Measurements from ENCODE around the gene DHX16. TPM values are rescaled to one million over a fixed set of nuclear protein-coding genes. Genes with fewer than 3 reads are reported as not detected.
"Not testable (repeated sequence)": the region's sequence is repeated elsewhere in the genome, so short reads cannot be mapped to it uniquely, and the experiment has no call there.

Gene DHX16
- total and polyA plus RNA-seq, 8 donors, result 10.9 to 44.4 (median 14.6) TPM

DNA sequence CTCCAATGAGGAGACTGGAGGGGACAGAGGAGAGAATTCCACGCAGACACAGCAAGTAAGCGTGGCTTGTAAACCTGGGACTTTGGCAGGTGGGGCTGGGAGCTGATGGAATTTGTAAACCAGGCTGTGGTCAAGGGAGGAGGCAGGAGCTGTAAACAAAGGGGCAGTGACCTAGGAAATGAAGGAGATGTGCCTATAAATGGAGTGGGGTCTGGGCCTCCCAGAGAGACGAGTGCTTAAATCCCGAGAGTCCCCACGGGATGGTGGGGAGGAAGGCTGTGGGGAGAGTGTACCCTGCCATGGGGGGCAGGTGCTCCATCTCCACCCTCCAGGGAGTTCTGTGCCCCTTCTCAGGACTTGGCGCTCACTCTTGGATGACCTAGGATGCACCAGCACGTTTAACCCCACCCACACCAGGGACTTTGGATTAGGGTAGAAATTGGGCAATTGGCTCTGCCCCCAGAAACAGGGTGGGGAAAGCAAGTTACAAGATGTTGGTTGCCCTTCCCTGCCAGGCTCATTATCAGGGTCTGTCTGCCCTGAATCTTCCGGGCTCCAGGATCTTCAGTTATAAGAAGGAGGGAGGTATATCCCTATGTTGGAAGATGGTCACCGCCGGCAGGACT lies 4.0 kb upstream of the DHX16 start:
- WGBS, 2 donors, result 81 to 82% methylated on average over 10 of the region's 10 CpGs
- Histone ChIP-seq H3K27me3 (no peaks in the 10 kb centered on the region), H3K9me3 (no peaks in the 10 kb centered on the region), H3K27ac (no peak overlapping the region), H3K4me3 (no peak overlapping the region), H3K36me3 (peaks cover 0 to 8% (median 0%) of the 10 kb centered on the region in 3 donors), H3K4me1 (peaks cover under 1 to 4% (median 3%) of the 10 kb centered on the region in 3 donors)
- ATAC-seq, result no peak
- TF ChIP-seq, protein P1, sequence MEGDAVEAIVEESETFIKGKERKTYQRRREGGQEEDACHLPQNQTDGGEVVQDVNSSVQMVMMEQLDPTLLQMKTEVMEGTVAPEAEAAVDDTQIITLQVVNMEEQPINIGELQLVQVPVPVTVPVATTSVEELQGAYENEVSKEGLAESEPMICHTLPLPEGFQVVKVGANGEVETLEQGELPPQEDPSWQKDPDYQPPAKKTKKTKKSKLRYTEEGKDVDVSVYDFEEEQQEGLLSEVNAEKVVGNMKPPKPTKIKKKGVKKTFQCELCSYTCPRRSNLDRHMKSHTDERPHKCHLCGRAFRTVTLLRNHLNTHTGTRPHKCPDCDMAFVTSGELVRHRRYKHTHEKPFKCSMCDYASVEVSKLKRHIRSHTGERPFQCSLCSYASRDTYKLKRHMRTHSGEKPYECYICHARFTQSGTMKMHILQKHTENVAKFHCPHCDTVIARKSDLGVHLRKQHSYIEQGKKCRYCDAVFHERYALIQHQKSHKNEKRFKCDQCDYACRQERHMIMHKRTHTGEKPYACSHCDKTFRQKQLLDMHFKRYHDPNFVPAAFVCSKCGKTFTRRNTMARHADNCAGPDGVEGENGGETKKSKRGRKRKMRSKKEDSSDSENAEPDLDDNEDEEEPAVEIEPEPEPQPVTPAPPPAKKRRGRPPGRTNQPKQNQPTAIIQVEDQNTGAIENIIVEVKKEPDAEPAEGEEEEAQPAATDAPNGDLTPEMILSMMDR (IDR thresholded peaks at IDR 0.05), result no peak
- DNase-seq, result peak in 1 of 6 donors; percentile 29
- no peak for FAIRE-seq
- intact Hi-C loops (cut with DNase I), result no loop called here

DNA sequence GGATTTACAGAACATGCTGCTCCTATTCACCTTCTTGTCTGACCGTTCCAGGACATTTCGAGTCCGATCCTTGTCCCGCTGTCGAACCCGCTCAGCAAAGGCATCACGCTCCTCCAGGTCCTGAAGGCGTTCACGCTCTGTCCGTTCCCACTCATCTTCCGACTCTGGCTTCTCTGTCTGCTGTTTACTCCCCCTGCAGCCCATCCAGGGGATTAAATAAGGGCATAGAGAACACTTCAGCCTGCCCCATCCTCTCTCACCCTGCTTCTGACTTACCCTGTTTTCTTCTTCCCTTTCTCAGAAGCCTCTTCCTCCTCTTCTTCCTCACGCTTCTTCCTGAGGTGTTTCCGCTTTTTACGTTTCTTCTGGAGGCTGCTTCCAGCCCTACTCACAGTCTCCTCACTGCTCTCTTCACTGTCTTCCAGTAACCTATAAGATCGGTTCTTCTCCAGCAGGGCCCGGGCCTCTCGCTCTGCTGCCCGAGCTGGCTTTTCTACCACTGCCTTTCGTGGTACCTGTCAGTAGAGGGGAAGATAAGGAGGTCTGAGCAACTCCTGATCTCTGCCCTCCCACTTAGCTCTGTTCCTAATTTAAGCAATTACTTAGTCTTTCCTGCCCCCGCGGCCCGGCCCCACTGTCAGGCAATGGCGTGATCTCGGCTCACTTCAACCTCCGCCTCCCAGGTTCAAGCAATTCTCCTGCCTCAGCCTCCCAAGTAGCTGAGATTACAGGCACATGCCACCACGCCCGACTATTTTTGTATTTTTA lies 1.9 kb downstream of the DHX16 start:
- Histone ChIP-seq H3K27me3 (no peaks in the 10 kb centered on the region), H3K9me3 (no peaks in the 10 kb centered on the region), H3K4me3 (no peak overlapping the region), H3K36me3 (peaks cover 0 to 14% (median 0%) of the 10 kb centered on the region in 3 donors), H3K27ac (no peak overlapping the region), H3K4me1 (peaks cover 5 to 13% (median 6%) of the 10 kb centered on the region in 3 donors)
- intact Hi-C loops (cut with DNase I), result no loop called here
- FAIRE-seq (no peak), ATAC-seq (no peak), DNase-seq (peak in 1 of 6 donors; percentile 24)
- TF ChIP-seq, protein P1 (IDR thresholded peaks at IDR 0.05), result no peak
- WGBS, 2 donors, result 83 to 86% methylated on average over 27 of the region's 27 CpGs

DNA sequence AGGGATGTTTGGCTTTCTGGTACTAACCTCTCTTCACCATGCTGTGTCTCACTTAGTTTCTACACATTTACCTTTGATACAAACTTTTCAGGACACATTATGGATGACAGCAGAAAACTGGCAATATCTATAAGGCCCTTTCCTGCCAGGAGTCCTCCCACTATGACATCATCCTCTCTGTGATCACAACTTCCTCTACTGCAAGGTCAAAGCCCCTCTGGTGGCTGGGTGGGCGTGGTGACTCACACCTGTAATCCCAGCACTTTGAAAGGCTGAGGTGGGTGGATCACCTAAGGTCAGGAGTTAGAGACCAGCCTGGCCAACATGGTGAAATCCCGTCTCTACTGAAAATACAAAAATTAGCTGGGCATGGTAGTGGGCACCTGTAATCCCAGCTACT lies 6.5 kb downstream of the DHX16 start:
- peak in 1 of 4 donors; percentile 31 for ATAC-seq
- H3K9me3 ChIP-seq; H3K4me1 ChIP-seq; intact Hi-C loops (cut with DNase I); DNase-seq; FAIRE-seq; H3K4me3 ChIP-seq; H3K27ac ChIP-seq; H3K27me3 ChIP-seq: not testable (repeated sequence)
- H3K36me3 ChIP-seq, result peaks cover 3 to 60% (median 30%) of the 10 kb centered on the region in 3 donors
- WGBS, 2 donors, result 74 to 76% methylated on average over 2 of the region's 2 CpGs

DNA sequence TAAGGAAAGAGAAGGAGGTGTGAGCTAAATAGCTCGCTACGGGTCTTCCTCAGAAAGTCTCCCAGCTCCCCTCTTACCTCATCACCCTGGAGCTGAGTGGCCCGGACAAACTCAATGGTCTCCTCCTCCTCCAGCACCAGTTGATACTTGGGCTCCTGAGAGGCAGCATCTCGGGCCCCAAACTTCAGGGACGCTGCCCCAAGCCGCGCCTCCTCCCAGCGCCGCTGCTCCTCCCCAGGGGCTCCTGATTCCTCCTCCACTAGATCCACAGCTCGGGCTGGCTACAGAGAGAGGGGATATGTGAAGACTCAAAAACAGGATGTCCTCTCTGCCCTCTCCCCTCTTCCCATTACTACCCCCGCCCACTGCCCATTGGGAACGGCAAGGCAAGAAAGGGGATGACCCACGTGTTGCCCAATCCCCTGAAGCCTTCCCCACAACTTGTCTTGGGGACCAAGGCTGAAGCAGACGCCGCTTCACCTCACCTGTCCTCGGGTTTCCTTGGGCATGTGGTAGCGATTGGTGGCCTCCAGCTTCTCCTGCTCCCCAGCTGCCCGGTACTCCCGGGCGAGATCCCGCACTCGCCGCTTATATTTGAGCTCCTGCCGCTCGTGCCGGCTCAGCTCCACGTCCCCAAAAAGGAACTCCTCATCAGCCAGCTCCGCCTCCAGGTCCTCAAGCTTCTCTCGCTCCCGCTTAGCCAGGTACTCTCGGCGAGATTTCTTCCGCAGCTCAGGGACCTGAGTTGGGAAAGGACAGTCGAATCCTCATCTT lies 7.6 kb downstream of the DHX16 start:
- FAIRE-seq, result no peak
- no peak for ATAC-seq
- intact Hi-C loops (cut with DNase I), result no loop called here

DNA sequence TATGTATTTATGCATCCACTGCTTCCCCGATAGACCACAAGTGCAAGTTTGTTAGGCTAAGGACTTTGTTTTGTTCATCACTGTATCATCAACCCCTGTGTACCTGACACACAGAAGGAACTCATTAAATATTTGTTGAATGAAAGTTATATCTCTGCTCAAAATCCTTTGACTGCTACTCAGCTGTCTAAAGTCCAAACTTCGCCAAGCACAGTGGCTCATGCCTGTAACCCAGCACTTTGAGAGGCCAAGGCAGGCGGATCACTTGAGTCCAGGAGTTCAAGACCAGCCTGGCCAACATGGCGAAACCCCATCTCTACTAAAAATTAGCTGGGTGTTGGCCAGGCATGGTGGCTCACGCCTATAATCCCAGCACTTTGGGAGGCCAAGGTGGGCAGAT lies 14.9 kb downstream of the DHX16 start:
- DNase-seq; H3K4me1 ChIP-seq; H3K27me3 ChIP-seq; H3K4me3 ChIP-seq; ATAC-seq; H3K9me3 ChIP-seq; H3K27ac ChIP-seq; intact Hi-C loops (cut with DNase I); FAIRE-seq: not testable (repeated sequence)
- 87 to 89% methylated on average over 5 of the region's 5 CpGs for WGBS, 2 donors
- peaks cover 0 to 77% (median 71%) of the 10 kb centered on the region in 3 donors for H3K36me3 ChIP-seq

More for the DNA sequence above, 7.6 kb downstream of the DHX16 start:
- H3K27ac ChIP-seq, result no peak overlapping the region
- 90 to 93% methylated on average over 34 of the region's 34 CpGs for WGBS, 2 donors
- TF ChIP-seq, protein P1 (IDR thresholded peaks at IDR 0.05), result no peak
- peaks cover 3 to 67% (median 34%) of the 10 kb centered on the region in 3 donors for H3K36me3 ChIP-seq
- no peak for DNase-seq
- no peaks in the 10 kb centered on the region for H3K4me1 ChIP-seq
- H3K9me3 ChIP-seq, result no peaks in the 10 kb centered on the region
- H3K27me3 ChIP-seq, result no peaks in the 10 kb centered on the region
- H3K4me3 ChIP-seq, result no peak overlapping the region
